HepG2 (cell line): ENCODE results near the gene TTLL10.

Source experiments
- CBX1 ChIP-seq: IDR thresholded peaks from one replicate; pipeline ENCODE4 v1.6.1; 2016; ENCODE audit warnings: antibody characterized with exemption, low read depth
- HOXA7 ChIP-seq: sonication (generic); formaldehyde crosslinking; IDR thresholded peaks from 2 replicates; pipeline ENCODE4 v1.8.1; 2022; ENCODE audit warnings: mild to moderate bottlenecking, missing genetic modification reagents, moderate library complexity
- KAT8 ChIP-seq: IDR thresholded peaks from 2 replicates; pipeline ENCODE4 v1.6.1; 2016; ENCODE audit warnings: missing genetic modification reagents, missing compliant biosample characterization
- MEIS2 ChIP-seq: sonication (generic); formaldehyde crosslinking; IDR thresholded peaks from 2 replicates; pipeline ENCODE4 v1.9.0; 2021; ENCODE audit warnings: mild to moderate bottlenecking, missing genetic modification reagents
- NAIF1 ChIP-seq: sonication (generic); formaldehyde crosslinking; IDR thresholded peaks from 2 replicates; pipeline ENCODE4 v1.5.0; 2020; ENCODE audit warnings: mild to moderate bottlenecking, missing genetic modification reagents, borderline replicate concordance
- RBM22 ChIP-seq: fragments of 200-400 bp; formaldehyde crosslinking; optimal IDR thresholded peaks from 2 replicates; pipeline ENCODE3; 2017; ENCODE audit warnings: mild to moderate bottlenecking, low read length, moderate library complexity
- SAP130 ChIP-seq: IDR thresholded peaks from 2 replicates; pipeline ENCODE4 v1.6.1; 2016; ENCODE audit warnings: low read depth
- ZNF777 ChIP-seq: sonication (generic); formaldehyde crosslinking; IDR thresholded peaks from 2 replicates; pipeline ENCODE4 v1.4.0; 2020; ENCODE audit warnings: missing genetic modification reagents
- ZZZ3 ChIP-seq: sonication (generic); formaldehyde crosslinking; IDR thresholded peaks from 2 replicates; pipeline ENCODE4 v1.4.0; 2020; ENCODE audit warnings: missing genetic modification reagents, mild to moderate bottlenecking, borderline replicate concordance
- TF ChIP-seq, protein P1 (sequence below): sonication (generic); formaldehyde crosslinking; IDR thresholded peaks from 2 replicates; pipeline ENCODE4 v1.5.0; 2020; ENCODE audit warnings: mild to moderate bottlenecking, missing genetic modification reagents, moderate library complexity
- TF ChIP-seq, protein P2 (sequence below): sonication (generic); formaldehyde crosslinking; IDR thresholded peaks from 2 replicates; pipeline ENCODE4 v1.4.0; 2020; ENCODE audit warnings: missing genetic modification reagents
- TF ChIP-seq, protein P3 (sequence below): IDR thresholded peaks from 2 replicates; pipeline ENCODE4 v1.6.1; 2016; ENCODE audit warnings: low read depth, control low read depth

DNA sequence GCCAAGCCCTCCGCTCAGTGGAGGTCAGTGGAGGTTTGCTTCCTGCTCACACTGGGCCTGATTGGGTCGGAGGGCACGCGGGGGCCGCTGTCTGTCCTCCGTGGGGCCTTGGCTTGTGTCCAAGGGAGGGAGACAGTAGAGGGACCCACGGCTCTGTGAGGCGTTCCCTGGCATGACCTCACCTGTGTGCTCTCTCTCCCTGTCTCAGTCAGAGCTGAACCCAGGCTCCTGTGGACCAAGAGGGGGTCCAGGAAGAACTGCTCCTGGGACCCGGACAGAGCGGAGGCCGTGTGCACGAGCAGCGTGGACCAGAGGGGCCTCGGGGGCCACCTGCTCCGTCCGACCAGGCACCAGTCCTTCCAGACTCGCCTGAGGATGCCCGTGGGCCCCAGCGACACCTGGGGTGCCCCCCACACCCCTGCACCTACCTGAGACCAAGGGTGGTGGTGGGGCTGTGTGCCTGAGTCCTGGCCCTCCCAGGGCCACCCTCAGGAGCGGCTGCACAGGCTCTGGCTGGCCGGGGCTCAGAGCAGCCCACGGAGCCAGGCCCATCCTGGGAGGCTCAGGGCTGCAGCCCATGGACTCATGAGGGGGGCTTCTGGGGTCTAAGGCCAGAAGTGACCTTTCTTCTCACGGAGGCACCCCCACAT lies 13.3 kb upstream of the TTLL10 start:
- no peak for TF ChIP-seq ZZZ3 (CRISPR knock-in tag)
- no peak for TF ChIP-seq KAT8 (CRISPR knock-in tag)
- TF ChIP-seq, protein P1, sequence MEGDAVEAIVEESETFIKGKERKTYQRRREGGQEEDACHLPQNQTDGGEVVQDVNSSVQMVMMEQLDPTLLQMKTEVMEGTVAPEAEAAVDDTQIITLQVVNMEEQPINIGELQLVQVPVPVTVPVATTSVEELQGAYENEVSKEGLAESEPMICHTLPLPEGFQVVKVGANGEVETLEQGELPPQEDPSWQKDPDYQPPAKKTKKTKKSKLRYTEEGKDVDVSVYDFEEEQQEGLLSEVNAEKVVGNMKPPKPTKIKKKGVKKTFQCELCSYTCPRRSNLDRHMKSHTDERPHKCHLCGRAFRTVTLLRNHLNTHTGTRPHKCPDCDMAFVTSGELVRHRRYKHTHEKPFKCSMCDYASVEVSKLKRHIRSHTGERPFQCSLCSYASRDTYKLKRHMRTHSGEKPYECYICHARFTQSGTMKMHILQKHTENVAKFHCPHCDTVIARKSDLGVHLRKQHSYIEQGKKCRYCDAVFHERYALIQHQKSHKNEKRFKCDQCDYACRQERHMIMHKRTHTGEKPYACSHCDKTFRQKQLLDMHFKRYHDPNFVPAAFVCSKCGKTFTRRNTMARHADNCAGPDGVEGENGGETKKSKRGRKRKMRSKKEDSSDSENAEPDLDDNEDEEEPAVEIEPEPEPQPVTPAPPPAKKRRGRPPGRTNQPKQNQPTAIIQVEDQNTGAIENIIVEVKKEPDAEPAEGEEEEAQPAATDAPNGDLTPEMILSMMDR (CRISPR knock-in tag) = no peak
- no peak for TF ChIP-seq SAP130 (CRISPR knock-in tag)
- TF ChIP-seq, protein P2, sequence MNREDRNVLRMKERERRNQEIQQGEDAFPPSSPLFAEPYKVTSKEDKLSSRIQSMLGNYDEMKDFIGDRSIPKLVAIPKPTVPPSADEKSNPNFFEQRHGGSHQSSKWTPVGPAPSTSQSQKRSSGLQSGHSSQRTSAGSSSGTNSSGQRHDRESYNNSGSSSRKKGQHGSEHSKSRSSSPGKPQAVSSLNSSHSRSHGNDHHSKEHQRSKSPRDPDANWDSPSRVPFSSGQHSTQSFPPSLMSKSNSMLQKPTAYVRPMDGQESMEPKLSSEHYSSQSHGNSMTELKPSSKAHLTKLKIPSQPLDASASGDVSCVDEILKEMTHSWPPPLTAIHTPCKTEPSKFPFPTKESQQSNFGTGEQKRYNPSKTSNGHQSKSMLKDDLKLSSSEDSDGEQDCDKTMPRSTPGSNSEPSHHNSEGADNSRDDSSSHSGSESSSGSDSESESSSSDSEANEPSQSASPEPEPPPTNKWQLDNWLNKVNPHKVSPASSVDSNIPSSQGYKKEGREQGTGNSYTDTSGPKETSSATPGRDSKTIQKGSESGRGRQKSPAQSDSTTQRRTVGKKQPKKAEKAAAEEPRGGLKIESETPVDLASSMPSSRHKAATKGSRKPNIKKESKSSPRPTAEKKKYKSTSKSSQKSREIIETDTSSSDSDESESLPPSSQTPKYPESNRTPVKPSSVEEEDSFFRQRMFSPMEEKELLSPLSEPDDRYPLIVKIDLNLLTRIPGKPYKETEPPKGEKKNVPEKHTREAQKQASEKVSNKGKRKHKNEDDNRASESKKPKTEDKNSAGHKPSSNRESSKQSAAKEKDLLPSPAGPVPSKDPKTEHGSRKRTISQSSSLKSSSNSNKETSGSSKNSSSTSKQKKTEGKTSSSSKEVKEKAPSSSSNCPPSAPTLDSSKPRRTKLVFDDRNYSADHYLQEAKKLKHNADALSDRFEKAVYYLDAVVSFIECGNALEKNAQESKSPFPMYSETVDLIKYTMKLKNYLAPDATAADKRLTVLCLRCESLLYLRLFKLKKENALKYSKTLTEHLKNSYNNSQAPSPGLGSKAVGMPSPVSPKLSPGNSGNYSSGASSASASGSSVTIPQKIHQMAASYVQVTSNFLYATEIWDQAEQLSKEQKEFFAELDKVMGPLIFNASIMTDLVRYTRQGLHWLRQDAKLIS (CRISPR knock-in tag) = no peak
- no peak for TF ChIP-seq HOXA7
- TF ChIP-seq, protein P3, sequence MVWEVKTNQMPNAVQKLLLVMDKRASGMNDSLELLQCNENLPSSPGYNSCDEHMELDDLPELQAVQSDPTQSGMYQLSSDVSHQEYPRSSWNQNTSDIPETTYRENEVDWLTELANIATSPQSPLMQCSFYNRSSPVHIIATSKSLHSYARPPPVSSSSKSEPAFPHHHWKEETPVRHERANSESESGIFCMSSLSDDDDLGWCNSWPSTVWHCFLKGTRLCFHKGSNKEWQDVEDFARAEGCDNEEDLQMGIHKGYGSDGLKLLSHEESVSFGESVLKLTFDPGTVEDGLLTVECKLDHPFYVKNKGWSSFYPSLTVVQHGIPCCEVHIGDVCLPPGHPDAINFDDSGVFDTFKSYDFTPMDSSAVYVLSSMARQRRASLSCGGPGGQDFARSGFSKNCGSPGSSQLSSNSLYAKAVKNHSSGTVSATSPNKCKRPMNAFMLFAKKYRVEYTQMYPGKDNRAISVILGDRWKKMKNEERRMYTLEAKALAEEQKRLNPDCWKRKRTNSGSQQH (CRISPR knock-in tag) = no peak
- no peak for TF ChIP-seq RBM22
- no peak for TF ChIP-seq MEIS2 (CRISPR knock-in tag)
- no peak for TF ChIP-seq CBX1
- no peak for TF ChIP-seq ZNF777
- no peak for TF ChIP-seq NAIF1 (CRISPR knock-in tag)
